NCI-H2196 treated with DMSO at 0.1 percent for 48 hours (cell line): Measurements from ENCODE around the gene ZDHHC16.
"Not testable (repeated sequence)": the region's sequence is repeated elsewhere in the genome, so short reads cannot be mapped to it uniquely, and the experiment has no call there.

Experiments used
- DNase-seq: peaks from one replicate; lab custom pipeline; 2025; ENCODE audit not compliant: unreplicated experiment; lab: John Stamatoyannopoulos, UW

The ZDHHC16 gene

DNA sequence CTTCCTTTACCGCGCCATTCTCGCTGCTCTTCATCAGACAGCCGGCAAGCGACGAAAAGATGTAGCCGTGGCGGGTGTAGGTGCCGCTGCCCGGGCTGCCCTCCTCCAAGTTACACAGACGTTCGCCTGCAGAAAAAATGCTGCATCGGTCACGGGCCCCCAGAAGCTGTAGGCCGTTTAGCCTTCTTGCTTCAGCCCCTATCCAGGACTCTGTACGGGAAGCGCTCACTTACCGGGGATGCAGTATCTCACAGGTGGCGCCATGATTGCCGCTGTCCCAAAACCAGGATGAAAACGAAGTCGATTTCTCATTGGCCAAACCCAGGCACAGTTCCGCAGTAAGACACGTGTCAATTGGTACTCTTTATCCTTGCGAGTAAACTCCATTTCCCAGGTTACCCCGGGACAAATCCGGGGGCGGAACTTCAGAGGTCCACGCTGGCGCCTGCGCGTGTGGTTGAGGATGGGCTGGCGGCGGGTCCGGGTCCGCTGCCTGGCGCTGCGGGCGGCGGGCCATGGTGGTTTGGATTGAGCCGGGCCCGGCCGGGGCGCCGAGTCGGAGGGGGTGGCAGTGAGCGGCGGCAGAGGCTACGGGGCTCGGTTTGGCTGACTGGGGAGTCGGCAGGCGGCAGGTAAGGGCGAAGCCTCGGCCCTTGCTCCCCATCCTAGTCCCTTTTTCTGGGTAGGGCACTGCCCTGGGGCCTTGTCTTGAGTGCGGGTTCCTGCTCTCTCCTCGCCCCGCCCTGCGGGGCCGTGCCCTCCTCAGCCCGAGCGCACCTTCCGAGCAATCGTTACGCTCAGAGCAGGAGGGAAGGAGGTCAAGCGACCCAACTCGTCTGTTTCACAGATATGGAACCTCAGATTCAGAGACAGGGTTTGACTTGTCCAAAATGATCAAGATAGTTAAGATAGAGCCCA, at the start of gene ZDHHC16, which contains the start of gene EXOSC1:
Gene ZDHHC16, plus strand, starts transcription at position 454 of the 918 bp plus-strand sequence. CDS start 5,501 bp downstream, outside the sequence.
Gene EXOSC1, minus strand, starts transcription at position 285 of the 918 bp plus-strand sequence. Its CDS starts 21 bp downstream, at position 264.
- peak; percentile 69 for DNase-seq

DNA sequence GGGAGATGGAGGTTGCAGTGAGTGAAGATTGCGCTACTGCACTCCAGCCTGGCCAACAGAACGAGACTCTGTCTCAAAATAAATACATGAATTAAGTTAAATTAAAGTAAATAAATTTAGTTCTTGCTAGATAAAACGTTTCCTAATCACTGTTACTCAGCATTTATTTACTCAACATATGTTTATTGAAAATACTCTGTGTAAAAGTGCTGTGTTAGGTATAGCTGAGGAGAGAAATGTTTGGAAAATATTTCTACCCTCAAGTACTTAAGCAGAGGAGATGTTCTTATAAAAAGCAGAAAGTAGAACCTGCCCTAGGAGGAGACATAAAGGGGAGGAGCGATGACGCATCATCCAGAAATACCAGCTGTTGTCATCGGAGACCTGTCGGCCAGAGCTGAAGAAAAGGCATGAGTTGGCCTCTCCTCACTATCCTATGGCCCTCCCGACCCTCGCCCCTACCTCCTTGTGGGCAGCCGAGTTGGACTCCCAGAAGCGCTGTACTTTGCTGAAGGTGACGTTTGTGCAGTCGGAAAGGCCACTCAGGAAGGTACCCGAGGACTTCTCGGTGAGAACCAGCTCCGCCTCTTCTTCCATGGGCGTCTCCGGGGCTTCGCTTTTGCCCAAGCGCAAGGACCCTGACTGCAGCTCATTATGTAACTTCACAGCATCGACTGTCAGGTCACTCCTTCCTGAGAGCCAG, 46.0 kb upstream of the ZDHHC16 start:
- no peak for DNase-seq

DNA sequence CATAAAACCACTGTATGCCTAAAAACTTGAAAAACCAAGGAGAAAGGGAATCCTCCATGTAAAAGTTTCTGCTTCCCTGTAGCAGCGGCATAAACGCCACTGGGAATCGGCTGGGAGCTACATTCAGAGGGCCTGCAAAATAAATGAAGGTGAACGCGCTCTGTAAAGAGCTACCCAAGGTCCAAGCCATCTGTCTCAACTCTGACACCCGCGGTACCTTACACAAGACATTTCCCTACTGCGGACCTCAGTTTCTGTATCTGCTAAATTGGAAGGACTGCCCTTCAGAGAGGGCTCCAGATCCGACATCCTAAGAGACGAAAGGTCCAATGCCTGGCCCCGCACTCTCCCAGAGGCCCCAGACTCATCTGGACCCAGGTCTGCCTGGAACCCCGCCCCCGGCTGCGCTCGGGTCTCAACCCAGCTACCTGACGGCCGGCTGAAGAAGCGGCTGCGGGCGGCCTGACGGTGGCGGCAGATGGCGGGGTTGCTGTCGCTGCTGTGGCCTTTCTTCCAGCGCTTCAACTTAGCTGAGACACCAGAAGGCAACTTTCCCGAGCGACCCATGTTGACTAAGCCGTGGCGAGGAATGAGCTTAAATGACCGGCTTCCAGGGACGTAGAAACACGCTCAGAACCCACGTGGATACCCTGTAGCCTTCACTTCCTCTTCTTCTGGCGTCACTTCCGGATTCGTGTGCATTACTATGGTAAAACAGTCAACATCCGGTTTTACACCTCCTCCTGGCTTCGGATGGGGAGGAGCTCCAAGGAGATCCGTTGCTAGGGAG, 45.1 kb upstream of the ZDHHC16 start, which contains the start of gene RRP12:
Gene RRP12, minus strand, starts transcription at position 676 of the 790 bp plus-strand sequence. Its CDS starts 109 bp downstream, at position 567.
- peak; percentile 78 for DNase-seq

DNA sequence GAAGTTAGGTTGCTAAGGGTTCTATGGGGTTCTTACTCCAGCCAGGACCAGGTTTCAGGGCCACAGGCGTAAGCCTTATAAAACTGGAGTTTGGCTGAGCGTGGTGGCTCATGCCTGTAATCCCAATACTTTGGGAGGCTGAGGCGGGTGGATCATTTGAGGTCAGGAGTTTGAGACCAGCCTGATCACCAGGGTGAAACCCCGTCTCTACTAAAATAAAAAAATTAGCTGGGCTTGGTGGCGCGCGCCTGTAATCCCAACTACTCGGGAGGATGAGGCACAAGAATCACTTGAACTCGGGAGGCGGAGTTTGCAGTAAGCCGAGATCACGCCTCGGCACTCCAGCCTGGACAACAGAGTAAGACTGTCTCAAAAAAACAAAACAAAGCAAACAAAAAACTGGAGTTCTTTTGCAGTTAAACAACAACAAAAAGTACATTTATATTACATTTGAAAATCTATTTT, 44.5 kb upstream of the ZDHHC16 start:
- no peak for DNase-seq

DNA sequence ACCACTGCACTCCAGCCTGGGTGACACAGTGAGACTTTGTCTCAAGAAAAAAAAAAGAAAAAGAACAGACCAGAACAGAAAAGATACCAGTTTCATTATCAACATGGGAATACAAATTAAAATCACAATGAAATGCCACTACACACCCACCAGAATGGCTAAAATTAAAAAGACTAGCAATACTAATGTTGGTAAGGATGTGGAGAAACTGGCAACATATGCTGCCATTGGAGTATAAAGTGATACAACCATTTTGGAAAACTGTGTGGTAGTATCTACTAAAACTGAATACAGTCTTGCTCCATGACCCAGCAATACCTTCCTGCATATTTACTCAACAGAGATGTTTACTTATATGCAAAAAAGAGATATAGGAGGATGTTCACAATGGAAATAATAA, 41.9 kb upstream of the ZDHHC16 start:
- no peak for DNase-seq

DNA sequence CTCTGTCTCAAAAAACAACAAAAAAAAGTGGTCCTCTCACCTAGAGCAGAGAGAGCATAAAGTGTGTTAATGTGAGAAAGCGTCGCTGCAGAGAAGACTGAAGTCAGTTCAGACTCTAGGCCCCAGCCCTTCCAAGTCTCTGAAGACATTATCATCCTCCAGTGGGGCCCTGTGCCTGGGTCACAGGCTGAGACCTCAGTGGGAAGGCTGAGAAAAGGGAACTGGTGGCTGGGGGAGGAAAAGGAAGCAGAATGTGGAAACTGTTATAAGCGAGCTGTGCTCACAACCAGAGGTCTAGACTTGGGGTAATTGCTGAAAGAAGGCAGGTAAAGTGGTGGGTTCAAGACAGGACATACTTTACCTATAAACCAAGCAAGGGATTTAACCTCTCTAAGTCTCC, 39.9 kb upstream of the ZDHHC16 start:
- DNase-seq: no peak

DNA sequence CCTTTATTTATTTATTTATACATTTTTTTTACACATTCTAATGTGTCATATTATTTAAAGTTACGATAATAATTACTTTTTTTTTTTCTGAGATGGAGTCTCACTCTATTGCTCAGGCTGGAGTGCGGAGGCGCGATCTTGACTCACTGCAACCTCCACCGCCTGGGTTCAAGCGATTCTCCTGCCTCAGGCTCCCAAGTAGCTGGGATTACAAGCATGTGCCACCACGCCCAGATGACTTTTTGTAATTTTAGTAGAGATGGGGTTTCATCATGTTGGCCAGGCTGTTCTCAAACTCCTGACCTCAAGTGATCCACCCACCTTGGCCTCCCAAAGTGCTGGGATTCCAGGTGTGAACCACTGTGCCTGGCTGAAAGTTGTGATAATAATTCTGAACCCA, 39.5 kb upstream of the ZDHHC16 start:
- DNase-seq: not testable (repeated sequence)

DNA sequence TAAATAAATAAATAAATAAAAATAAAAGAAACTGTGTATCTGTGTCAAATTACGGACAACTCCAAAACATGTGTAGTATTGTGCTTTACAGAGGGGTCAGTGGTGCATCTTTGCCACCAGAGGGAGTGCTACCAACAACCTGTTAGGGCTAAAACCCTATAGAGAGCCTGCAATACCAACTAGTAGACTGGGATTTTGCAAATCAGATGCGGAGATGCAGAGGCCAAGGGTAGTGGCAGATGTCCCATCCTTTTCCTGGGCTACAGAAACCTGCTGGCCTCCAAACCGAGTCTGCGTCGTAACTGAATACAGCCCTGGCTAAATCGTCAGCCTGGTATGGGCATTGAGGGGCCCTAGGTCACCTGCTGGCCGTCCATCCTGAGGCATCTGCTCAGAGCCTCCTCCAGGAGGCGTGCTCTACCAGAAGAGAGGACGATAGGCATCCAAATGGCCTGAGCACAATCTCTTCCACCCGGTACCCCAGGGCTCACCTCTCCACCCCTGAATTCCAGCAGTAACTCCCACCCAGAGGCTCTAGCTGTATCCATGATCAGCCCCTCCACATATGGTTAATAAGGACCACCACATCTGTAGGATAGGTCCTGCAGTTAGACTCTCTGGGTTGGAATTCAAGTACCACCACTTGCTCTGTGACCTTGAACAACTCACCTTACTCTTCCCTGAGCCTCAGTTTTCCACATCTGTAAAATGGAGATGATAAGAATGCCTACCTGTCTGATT, 38.6 kb upstream of the ZDHHC16 start:
- peak; percentile 58 for DNase-seq

DNA sequence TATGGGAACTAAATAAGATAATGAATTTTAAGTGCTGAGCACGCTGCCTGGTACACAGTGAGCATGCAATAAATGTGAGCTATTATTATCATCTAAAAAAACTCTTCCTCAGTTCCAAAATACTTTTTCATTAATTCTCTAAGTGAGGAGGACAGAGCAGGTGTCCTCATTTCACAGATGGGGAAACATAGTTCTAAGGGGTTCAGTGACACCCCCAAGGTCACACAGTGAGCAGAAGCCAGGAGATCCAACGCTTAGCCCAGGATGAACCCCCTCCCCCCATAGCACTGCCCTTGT, 38.1 kb upstream of the ZDHHC16 start:
- DNase-seq: no peak

DNA sequence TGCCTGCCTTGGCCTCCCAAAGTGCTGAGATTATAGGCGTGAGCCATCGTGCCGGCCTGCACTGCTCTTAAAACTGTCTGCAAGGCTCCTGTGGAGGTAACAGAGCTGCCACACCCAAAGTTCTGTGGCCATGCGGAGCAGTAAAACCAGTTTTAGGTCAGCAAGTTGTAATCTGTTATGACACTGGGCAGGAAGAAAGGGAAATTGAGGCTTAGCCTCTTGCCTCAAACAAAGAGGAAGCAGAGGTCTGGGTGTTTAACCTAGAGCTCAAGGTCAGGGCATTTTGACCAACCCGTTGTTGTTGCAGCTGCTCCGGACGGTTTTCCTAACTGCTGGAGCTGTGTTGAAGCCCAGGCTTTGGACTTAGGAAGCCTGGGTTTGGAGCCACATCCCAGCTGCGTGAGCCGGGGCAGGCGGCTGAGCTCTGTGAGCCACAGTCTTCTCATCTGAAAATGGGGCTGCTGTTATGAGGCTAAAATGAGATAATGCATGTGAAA, 37.4 kb upstream of the ZDHHC16 start:
- no peak for DNase-seq

DNA sequence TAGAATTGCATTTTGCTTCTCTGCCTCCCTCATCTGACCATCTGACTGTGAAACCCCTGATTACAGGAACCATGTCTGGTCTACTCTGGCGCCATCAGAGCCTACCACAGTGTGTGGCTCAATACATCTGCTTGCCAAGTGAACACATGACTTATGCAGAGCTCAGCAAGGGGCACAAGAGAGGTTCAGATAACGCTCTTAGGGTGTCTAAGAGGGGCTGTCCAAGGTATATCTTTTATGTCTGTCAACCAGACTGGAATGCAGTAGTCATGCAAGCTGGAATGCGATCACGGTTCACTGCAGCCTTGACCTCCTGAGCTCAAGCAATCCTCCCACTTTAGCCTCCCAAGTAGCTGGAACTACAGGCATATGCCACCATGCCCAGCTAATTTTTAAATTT, 34.6 kb upstream of the ZDHHC16 start:
- DNase-seq: no peak

DNA sequence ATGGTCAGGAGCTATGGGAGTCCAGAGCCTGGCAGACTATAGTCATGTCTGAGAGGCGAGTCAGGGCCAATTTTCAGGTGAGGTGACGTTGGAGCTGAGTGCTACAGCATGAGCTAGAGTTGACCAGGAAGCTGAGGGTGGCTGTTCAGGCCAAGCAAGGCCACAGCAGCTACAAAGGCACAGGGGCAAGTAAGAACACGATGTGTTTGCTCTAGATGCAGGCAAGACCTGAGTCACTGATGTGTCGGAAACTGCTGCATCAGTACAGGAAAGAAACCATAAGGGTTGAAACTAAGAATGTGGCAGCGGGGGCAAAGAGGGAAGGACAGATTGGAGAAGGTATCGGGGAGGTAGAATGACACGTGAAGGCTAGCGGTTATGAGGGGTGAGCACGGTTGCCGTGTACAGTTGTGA, 33.1 kb upstream of the ZDHHC16 start:
- no peak for DNase-seq

DNA sequence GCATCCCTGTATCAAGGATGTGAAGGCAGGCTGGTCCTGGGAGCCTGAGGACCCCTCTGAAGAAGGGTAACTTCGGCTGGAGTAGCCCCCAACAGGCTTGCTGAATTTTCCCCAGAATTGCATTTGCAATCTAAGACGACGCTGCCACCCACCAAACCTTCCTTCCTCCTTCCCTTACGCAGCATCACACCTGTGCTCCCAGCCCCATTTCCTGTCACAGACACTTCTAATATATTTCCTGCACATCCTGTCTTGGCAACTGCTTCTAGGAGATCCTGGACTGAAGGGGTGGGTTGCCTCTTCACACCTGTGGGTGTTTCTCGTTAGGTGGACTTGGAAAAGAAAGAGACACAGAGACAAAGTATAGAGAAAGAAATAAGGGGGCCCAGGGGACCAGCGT, 29.4 kb upstream of the ZDHHC16 start:
- DNase-seq: no peak

DNA sequence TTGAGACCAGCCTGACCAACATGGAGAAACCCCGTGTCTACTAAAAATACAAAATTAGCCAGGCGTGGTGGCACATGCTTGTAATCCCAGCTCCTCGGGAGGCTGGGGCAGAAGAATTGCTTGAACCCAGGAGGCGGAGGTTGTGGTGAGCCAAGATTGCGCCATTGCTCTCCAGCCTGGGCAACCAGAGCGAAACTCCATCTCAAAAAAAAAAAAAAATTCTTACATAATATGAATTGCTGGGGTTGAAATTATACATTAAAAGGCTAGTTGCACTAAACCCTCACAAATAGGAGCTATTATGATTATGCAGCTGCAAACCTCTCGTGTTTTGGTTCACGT, 22.2 kb upstream of the ZDHHC16 start:
- DNase-seq: not testable (repeated sequence)

DNA sequence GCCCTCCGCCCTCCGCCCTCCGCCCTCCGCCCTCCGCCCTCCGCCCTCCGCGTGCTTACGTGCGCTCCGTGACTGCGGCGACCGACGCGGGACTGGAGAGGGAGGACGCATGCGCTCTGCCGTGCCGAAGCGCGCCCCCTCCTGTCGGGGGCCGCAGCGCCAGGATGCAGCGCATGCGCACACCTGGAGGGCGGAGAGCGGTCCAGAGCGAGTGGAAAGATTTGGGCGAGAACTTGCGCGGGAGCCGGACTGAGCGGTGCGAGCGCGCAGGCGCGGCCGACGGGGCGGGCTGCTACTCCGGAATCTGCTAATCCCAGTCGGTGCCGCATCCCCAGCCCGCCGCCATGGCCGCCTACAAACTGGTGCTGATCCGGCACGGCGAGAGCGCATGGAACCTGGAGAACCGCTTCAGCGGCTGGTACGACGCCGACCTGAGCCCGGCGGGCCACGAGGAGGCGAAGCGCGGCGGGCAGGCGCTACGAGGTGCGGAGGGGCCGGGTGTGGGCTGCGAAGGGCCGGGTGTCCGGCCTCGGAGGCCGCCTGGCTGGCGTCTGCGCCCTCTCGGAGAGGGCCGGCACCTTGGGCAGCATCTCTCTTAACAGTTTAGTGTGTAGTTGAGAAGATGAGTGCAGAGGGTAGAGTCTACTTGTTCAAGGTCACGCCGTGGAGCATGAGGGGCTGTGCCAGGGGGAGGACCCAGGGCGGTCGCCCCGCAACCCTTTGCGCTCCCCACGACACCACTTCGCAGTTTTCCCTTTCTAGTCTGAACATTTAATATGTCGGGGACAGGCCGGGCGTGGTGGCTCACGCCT, 19.8 kb upstream of the ZDHHC16 start, which contains the start of gene PGAM1:
Gene PGAM1, plus strand, starts transcription at position 228 of the 812 bp plus-strand sequence. Its CDS starts 117 bp downstream, at position 345.
- DNase-seq: peak; percentile 75

DNA sequence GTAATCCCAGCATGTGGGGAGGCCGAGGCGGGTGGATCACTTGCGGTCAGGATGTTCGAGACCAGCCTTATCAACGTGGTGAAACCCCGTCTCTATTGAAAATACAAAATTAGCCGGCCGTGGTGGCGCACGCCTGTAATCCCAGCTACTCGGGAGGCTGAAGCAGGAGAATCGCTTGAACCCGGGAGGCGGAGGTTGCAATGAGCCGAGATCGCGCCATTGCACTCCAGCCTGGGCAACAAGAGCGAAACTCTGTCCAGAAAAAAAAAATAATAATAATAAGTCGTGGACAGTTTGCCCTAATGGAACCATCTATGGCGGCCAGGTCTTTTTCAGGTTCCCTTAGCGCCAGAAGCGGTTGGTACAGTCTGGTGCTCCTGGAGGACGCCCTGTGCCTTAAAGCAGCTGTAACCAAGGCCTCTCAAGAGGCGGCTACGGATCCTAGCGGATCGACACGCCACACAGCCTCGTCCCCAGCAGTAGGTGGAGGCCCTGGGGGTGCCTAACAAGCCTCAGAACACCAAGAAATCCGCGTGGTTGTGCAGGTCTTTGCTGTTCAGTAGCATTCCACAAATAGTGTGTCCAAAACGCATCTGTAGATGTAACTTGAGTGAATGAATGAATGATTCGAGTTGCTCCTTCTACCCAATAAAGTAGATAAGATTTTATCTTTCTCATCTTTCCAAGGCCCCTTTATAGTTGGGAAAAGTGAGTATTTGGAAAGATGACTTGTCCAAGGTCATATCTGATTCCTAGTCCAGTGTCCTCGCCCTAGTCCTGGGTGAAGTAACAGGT, 19.0 kb upstream of the ZDHHC16 start:
- no peak for DNase-seq

DNA sequence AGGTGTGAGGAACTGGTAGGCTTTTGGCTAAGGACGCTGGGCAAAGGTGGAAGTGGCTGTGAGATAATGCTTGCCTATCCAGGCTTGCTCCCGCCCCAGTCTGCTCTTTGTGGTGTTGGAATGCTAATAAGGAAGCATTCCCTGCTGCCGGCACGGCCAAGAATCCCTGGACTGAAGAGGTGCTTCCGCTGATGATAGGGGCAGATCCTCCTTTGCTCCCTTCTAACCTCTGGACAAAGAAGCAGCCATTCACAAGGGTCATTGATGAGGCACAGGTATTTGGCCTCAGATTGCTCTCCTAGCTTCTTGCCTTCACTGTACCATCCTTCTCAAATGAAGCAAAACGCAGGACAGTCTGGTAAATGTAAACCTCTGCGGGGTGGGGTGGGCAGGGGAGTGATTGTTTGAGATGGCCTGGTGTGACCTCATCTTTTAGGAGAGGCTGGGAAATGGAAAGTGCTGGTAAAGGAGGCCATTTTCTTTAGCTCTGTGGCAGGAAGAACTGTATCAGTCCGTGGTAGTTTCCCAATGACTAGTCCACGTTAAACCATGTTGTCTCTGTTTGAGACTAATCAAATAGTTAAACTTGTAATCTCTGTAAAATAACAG, 18.3 kb upstream of the ZDHHC16 start:
- no peak for DNase-seq

DNA sequence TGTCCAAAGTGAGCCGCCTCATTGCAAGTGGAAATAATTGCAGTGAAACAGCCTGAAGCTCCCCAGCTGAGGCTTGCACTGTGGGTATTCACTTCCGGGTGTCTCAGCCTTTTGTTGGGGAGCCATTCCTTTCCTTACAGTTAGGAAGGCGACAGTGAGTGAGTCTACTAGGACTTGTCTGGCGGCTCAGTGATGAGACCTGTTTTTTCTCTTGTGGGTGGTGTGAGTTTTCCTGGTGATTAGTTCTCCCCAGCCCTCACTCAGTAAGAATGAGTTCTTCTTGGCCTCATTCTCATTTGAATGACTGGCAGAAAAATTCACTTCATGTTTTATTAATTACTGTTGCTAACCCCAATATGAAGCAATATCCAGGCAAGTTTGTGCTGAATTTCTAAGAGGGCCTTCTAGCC, 17.4 kb upstream of the ZDHHC16 start:
- DNase-seq: no peak
